Fibroblast of lung (primary cell): Measurements from ENCODE around the gene KLRG1. TPM values are rescaled to one million over a fixed set of nuclear protein-coding genes. Genes with fewer than 3 reads are reported as not detected.

Experiments
- DNase-seq, 2 donors: peaks; one replicate each; pipeline versions ENCODE4 v3.0.0 to v3.0.0-alpha.2; 2010; ENCODE audit warnings: low read depth in 2 of 2
- H2AFZ ChIP-seq: 2 replicates; pipeline ENCODE4 v1.5.1; 2012; ENCODE audit warnings: low read length, control low read depth, inconsistent platforms
- H3K27ac ChIP-seq: 2 replicates; pipeline ENCODE4 v1.5.1; 2011; ENCODE audit warnings: low read length, control low read depth; ENCODE audit not compliant: insufficient read depth
- H3K27me3 ChIP-seq: 2 replicates; pipeline ENCODE4 v1.5.1; 2011; ENCODE audit warnings: mild to moderate bottlenecking, low read length; ENCODE audit not compliant: control insufficient read depth, insufficient read depth
- H3K36me3 ChIP-seq: 2 replicates; pipeline ENCODE4 v1.5.1; 2011; ENCODE audit warnings: low read length; ENCODE audit not compliant: control insufficient read depth, insufficient read depth
- H3K4me1 ChIP-seq: 2 replicates; pipeline ENCODE4 v1.5.1; 2011; ENCODE audit warnings: low read length; ENCODE audit not compliant: control insufficient read depth, insufficient read depth; ENCODE audit errors: extremely low read depth
- H3K4me2 ChIP-seq: 2 replicates; pipeline ENCODE4 v1.5.1; 2011; ENCODE audit warnings: low read length, control low read depth; ENCODE audit not compliant: insufficient read depth; ENCODE audit errors: extremely low read depth
- H3K4me3 ChIP-seq, 4 experiments: fragments of 200-600 bp in 1 of 4; sonication (generic) in 1 of 4; replicated peaks in 1 of 4; 2 replicates each; pipeline ENCODE4 v1.5.1; 2011 to 2016; ENCODE audit warnings: low read length in 4 of 4, low read depth in 3 of 4, mild to moderate bottlenecking in 3 of 4, control low read depth in 2 of 4, inconsistent platforms in 1 of 4, mixed read lengths in 1 of 4; ENCODE audit not compliant: insufficient read depth in 1 of 4; ENCODE audit errors: control extremely low read depth in 1 of 4
- H3K79me2 ChIP-seq: 2 replicates; pipeline ENCODE4 v1.5.1; 2012; ENCODE audit warnings: mild to moderate bottlenecking, low read length, inconsistent platforms; ENCODE audit not compliant: control insufficient read depth, insufficient read depth
- H3K9ac ChIP-seq: 2 replicates; pipeline ENCODE4 v1.5.1; 2011; ENCODE audit warnings: mild to moderate bottlenecking, low read length, control low read depth; ENCODE audit not compliant: insufficient read depth
- H3K9me3 ChIP-seq: 2 replicates; pipeline ENCODE4 v1.5.1; 2012; ENCODE audit warnings: low read depth, low read length; ENCODE audit not compliant: control insufficient read depth, insufficient read depth
- H4K20me1 ChIP-seq: 2 replicates; pipeline ENCODE4 v1.5.1; 2011; ENCODE audit warnings: low read length; ENCODE audit not compliant: control insufficient read depth, insufficient read depth; ENCODE audit errors: extremely low read depth
- CTCF ChIP-seq, 2 donors: IDR thresholded peaks in 1 of 2; conservative IDR thresholded peaks in 1 of 2; 1 replicate in 1 of 2; 2 replicates in 1 of 2; pipeline ENCODE4 v1.5.1; 2011 to 2012; ENCODE audit warnings: low read length in 2 of 2, control low read depth in 1 of 2, inconsistent platforms in 1 of 2, low read depth in 1 of 2, mild to moderate bottlenecking in 1 of 2
- EZH2 ChIP-seq: IDR thresholded peaks from 2 replicates; pipeline ENCODE4 v1.5.1; 2012; ENCODE audit warnings: low read length, control low read depth, mild to moderate bottlenecking; ENCODE audit errors: missing control alignments
- polyA plus RNA-seq, 2 donors: library from polyadenylated mRNA; depleted of rRNA in 1 of 2; stranded (reverse) in 1 of 2; unstranded in 1 of 2; fragments of >200 nt; gene quantifications; 2 replicates each; pipeline ENCODE4 v1.2.1, GENCODE V29; 2011 to 2012; ENCODE audit warnings: missing spikeins in 1 of 2
- total RNA-seq: library from RNA; depleted of rRNA; stranded (reverse); fragments of >200 nt; gene quantifications from 2 replicates; pipeline ENCODE4 v1.2.1, GENCODE V29; 2014

Gene KLRG1
- total and polyA plus RNA-seq, 2 donors (not counting 1 experiment from before 2014, with no cell fraction given) = 1.0 to 1.8 TPM

- H3K4me1 ChIP-seq = no peaks in the 10 kb centered on the region
- no peak overlapping the region for H3K9ac ChIP-seq
- no peak overlapping the region for H3K27ac ChIP-seq
- no peaks in the 10 kb centered on the region for H3K36me3 ChIP-seq
- H2AFZ ChIP-seq = no peak overlapping the region
- H3K79me2 ChIP-seq = no peaks in the 10 kb centered on the region
- H3K27me3 ChIP-seq = no peaks in the 10 kb centered on the region
- no peaks in the 10 kb centered on the region for H4K20me1 ChIP-seq
- H3K9me3 ChIP-seq = no peaks in the 10 kb centered on the region
- no peak overlapping the region for H3K4me3 ChIP-seq
- no peak overlapping the region for H3K4me2 ChIP-seq
- TF ChIP-seq CTCF (conservative IDR thresholded peaks at IDR 0.05 in 1 of 2, IDR thresholded peaks at IDR 0.05 in 1 of 2; ENCODE audit: low read depth in 1 of 2, low read length in 2 of 2) = no peak
- TF ChIP-seq EZH2 = no peak
- no peak for DNase-seq
Observed at GRCh38 chr12:9032202-9032964, 43.0 kb downstream of the KLRG1 start.

GRCh38 chr12:9033265-9033887 is 44.0 kb downstream of the KLRG1 start:
- no peaks in the 10 kb centered on the region for H3K9me3 ChIP-seq
- no peaks in the 10 kb centered on the region for H3K79me2 ChIP-seq
- H3K4me1 ChIP-seq = no peaks in the 10 kb centered on the region
- H3K4me3 ChIP-seq = no peak overlapping the region
- TF ChIP-seq EZH2 = no peak
- no peak for TF ChIP-seq CTCF (conservative IDR thresholded peaks at IDR 0.05 in 1 of 2, IDR thresholded peaks at IDR 0.05 in 1 of 2; ENCODE audit: low read depth in 1 of 2, low read length in 2 of 2)
- no peak overlapping the region for H3K9ac ChIP-seq
- H3K27ac ChIP-seq = no peak overlapping the region
- H3K36me3 ChIP-seq = no peaks in the 10 kb centered on the region
- H3K27me3 ChIP-seq = no peaks in the 10 kb centered on the region
- no peaks in the 10 kb centered on the region for H4K20me1 ChIP-seq
- no peak for DNase-seq
- H2AFZ ChIP-seq = no peak overlapping the region
- H3K4me2 ChIP-seq = no peak overlapping the region

- Histone ChIP-seq H3K9me3 (no peaks in the 10 kb centered on the region), H3K79me2 (no peaks in the 10 kb centered on the region), H3K9ac (no peak overlapping the region), H3K4me3 (no peak overlapping the region), H3K27ac (no peak overlapping the region), H2AFZ (no peak overlapping the region), H3K4me2 (no peak overlapping the region), H3K36me3 (no peaks in the 10 kb centered on the region), H3K27me3 (no peaks in the 10 kb centered on the region), H3K4me1 (no peaks in the 10 kb centered on the region), H4K20me1 (no peaks in the 10 kb centered on the region)
- no peak for TF ChIP-seq EZH2
- TF ChIP-seq CTCF (conservative IDR thresholded peaks at IDR 0.05 in 1 of 2, IDR thresholded peaks at IDR 0.05 in 1 of 2; ENCODE audit: low read depth in 1 of 2, low read length in 2 of 2) = no peak
- DNase-seq = no peak
Observed at GRCh38 chr12:9034095-9034494, 44.7 kb downstream of the KLRG1 start.
